ENCODE measurements around the gene KANK4. TPM values are rescaled to one million over a fixed set of nuclear protein-coding genes. Genes with fewer than 3 reads are reported as not detected.

KANK4 gene
- total and polyA plus RNA-seq, 7 experiments from 2014 or later: not detected

DNA sequence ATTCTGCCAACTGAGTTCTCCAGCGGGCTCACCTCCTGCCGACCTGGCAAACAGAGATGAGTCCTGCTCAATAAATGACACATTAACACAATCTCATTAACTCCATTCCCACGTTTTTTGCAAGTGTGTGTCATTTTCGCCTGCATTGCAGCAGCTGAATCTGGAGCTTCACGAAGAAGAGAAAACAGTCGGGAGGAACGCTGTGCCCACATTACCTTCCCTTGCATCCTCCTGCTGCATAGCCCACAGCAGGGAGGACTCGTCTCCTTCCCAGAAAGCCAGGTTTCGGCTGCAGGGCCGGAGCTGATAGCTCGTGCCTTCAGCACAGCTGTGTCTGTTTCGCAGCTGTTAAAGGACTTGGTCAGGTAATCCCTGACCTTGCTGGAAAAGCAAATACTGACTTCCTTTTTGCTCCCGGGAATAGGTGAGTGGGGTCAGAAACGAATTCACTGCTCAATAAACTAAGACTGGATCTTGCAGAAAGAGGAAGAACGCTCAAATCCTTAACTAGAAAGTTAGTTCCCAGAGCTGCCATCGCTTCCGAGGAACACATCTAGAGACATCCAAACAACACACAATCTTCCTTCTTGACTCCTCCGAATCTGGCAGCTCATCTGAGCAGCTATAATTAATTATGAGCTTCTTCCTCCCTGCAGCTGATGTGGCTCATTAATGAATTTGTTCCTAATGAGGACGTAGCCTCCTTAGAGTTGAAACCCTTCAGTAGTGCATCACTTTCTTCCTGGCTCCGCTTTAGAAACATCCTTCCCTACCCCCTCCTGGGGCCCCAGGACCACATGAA is 33.0 kb downstream of the KANK4 start:
- no peak for DNase-seq
- Histone ChIP-seq H3K4me1 (ENCODE audit: control insufficient read depth in 2 of 2, insufficient read depth in 2 of 2, low read length in 2 of 2) (no peaks in the 10 kb centered on the region), H3K27ac (ENCODE audit: low read depth, low read length) (no peak overlapping the region), H3K9me3 (ENCODE audit: control insufficient read depth in 2 of 3, low read length in 3 of 3) (no peaks in the 10 kb centered on the region), H3K27me3 (ENCODE audit: control insufficient read depth in 2 of 2, insufficient read depth in 2 of 2, low read length in 2 of 2) (no peaks in the 10 kb centered on the region), H3K4me3 (ENCODE audit: low read length) (no peak overlapping the region), H3K36me3 (ENCODE audit: control insufficient read depth in 2 of 3, insufficient read depth in 3 of 3, low read length in 3 of 3) (no peaks in the 10 kb centered on the region)
- H3K4me3 Mint-ChIP-seq: no peak overlapping the region
- ATAC-seq: no peak
- ChIA-PET POLR2A (no interaction called here), CTCF (no interaction called here)
- H3K36me3 Mint-ChIP-seq: no peaks in the 10 kb centered on the region
- intact Hi-C loops (cut with micrococcal nuclease): no loop called here
- H3K27ac Mint-ChIP-seq: no peak overlapping the region
- peaks cover 0 to 4% (median 0%) of the 10 kb centered on the region in 7 donors for H3K4me1 Mint-ChIP-seq
- H3K27me3 Mint-ChIP-seq: peaks cover 16 to 32% (median 27%) of the 10 kb centered on the region in 5 donors
- H3K9me3 Mint-ChIP-seq: no peaks in the 10 kb centered on the region

- CTCF ChIA-PET: no interaction called here
- no peaks in the 10 kb centered on the region for H3K9me3 ChIP-seq (ENCODE audit: control insufficient read depth in 2 of 3, low read length in 3 of 3)
- POLR2A ChIA-PET: no interaction called here
- Mint-ChIP-seq H3K4me1 (peaks cover 0 to 4% (median 0%) of the 10 kb centered on the region in 7 donors), H3K36me3 (no peaks in the 10 kb centered on the region), H3K27ac (no peak overlapping the region), H3K27me3 (peaks cover 16 to 32% (median 27%) of the 10 kb centered on the region in 5 donors), H3K9me3 (peaks cover 0 to 3% (median 0%) of the 10 kb centered on the region in 11 donors), H3K4me3 (no peak overlapping the region)
- intact Hi-C loops (cut with micrococcal nuclease): no loop called here
- no peak overlapping the region for H3K27ac ChIP-seq (ENCODE audit: low read depth, low read length)
- no peak overlapping the region for H3K4me3 ChIP-seq (ENCODE audit: low read length)
- ATAC-seq (no peak), DNase-seq (no peak)
- no peaks in the 10 kb centered on the region for H3K27me3 ChIP-seq (ENCODE audit: control insufficient read depth in 2 of 2, insufficient read depth in 2 of 2, low read length in 2 of 2)
- no peaks in the 10 kb centered on the region for H3K4me1 ChIP-seq (ENCODE audit: control insufficient read depth in 2 of 2, insufficient read depth in 2 of 2, low read length in 2 of 2)
- H3K36me3 ChIP-seq (ENCODE audit: control insufficient read depth in 2 of 3, insufficient read depth in 3 of 3, low read length in 3 of 3): no peaks in the 10 kb centered on the region
Measured at GRCh38 chr1:62285440-62285839, 33.8 kb downstream of the KANK4 start.

- CTCF ChIA-PET: no interaction called here
- no peaks in the 10 kb centered on the region for H3K9me3 ChIP-seq (ENCODE audit: control insufficient read depth in 2 of 3, low read length in 3 of 3)
- Mint-ChIP-seq H3K9me3 (peaks cover 0 to 3% (median 0%) of the 10 kb centered on the region in 11 donors), H3K36me3 (peaks cover 0 to 5% (median 0%) of the 10 kb centered on the region in 5 donors), H3K27ac (no peak overlapping the region), H3K27me3 (peaks cover 19 to 32% (median 27%) of the 10 kb centered on the region in 5 donors), H3K4me3 (no peak overlapping the region), H3K4me1 (peaks cover 0 to 4% (median 0%) of the 10 kb centered on the region in 7 donors)
- DNase-seq: no peak
- POLR2A ChIA-PET: interaction anchor here (0.6 kb wide), 1 partner anchor 157 kb away, joined by 5 read pairs; no protein-coding TSS in a partner anchor
- H3K27ac ChIP-seq (ENCODE audit: low read depth, low read length): no peak overlapping the region
- no peak for ATAC-seq
- intact Hi-C loops (cut with micrococcal nuclease): no loop called here
- H3K4me1 ChIP-seq (ENCODE audit: control insufficient read depth in 2 of 2, insufficient read depth in 2 of 2, low read length in 2 of 2): no peaks in the 10 kb centered on the region
- no peaks in the 10 kb centered on the region for H3K36me3 ChIP-seq (ENCODE audit: control insufficient read depth in 2 of 3, insufficient read depth in 3 of 3, low read length in 3 of 3)
- no peaks in the 10 kb centered on the region for H3K27me3 ChIP-seq (ENCODE audit: control insufficient read depth in 2 of 2, insufficient read depth in 2 of 2, low read length in 2 of 2)
- no peak overlapping the region for H3K4me3 ChIP-seq (ENCODE audit: low read length)
Measured at GRCh38 chr1:62283986-62284385, 35.2 kb downstream of the KANK4 start.

DNA sequence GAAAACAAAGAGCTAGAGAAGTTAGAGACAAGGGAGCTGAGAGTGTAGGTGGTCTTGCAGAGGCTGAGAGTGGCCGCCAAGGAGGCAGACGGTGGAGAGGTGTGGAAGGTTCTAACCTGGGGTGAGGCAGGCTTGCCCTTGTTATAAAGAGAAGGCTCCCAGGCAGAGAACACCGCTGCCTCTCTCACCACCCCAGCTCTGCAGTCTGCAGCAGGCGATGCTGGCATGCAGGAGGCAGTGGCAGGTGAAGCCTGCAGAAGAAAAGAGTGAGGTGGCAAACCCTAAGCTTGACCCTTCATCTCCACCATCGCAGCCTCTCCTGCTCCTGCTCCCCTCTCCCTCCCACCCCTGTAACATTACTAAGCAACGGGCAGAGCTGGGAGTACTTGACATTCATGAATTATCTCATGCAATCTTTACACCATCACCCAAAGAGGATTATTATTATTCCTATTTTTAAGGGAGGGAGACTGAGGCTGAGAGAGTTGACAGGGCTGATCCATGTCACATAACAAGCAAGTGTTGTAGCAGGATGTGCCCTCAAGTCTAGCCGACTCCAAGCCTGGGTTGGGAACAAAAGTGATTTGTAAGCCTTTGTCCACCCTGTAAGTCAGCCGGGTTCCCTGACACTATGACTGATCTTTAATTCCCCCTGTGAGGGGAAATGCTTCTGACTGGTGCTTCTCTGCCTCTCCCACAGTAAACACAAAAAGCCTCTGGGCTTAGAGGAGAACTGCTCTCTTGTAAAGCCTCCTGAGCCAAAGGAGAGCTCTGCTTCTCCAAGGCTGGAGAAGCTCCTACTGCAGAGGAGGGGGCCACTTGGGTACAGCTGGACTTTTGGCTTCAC is 36.1 kb downstream of the KANK4 start:
- ChIA-PET CTCF (no interaction called here), POLR2A (interaction anchor here (0.6 kb wide), 1 partner anchor 156 kb away, joined by 5 read pairs; no protein-coding TSS in a partner anchor)
- H3K4me3 Mint-ChIP-seq: no peak overlapping the region
- peaks cover 15 to 32% (median 27%) of the 10 kb centered on the region in 5 donors for H3K27me3 Mint-ChIP-seq
- no peak overlapping the region for H3K27ac Mint-ChIP-seq
- no peaks in the 10 kb centered on the region for H3K9me3 ChIP-seq (ENCODE audit: control insufficient read depth in 2 of 3, low read length in 3 of 3)
- DNase-seq (no peak), ATAC-seq (no peak)
- intact Hi-C loops (cut with micrococcal nuclease): no loop called here
- peaks cover 0 to 4% (median 0%) of the 10 kb centered on the region in 7 donors for H3K4me1 Mint-ChIP-seq
- peaks cover 0 to 3% (median 0%) of the 10 kb centered on the region in 11 donors for H3K9me3 Mint-ChIP-seq
- peaks cover 0 to 5% (median 0%) of the 10 kb centered on the region in 5 donors for H3K36me3 Mint-ChIP-seq
- H3K4me1 ChIP-seq (ENCODE audit: control insufficient read depth in 2 of 2, insufficient read depth in 2 of 2, low read length in 2 of 2): no peaks in the 10 kb centered on the region
- no peak overlapping the region for H3K27ac ChIP-seq (ENCODE audit: low read depth, low read length)
- H3K27me3 ChIP-seq (ENCODE audit: control insufficient read depth in 2 of 2, insufficient read depth in 2 of 2, low read length in 2 of 2): no peaks in the 10 kb centered on the region
- H3K36me3 ChIP-seq (ENCODE audit: control insufficient read depth in 2 of 3, insufficient read depth in 3 of 3, low read length in 3 of 3): no peaks in the 10 kb centered on the region
- no peak overlapping the region for H3K4me3 ChIP-seq (ENCODE audit: low read length)

DNA sequence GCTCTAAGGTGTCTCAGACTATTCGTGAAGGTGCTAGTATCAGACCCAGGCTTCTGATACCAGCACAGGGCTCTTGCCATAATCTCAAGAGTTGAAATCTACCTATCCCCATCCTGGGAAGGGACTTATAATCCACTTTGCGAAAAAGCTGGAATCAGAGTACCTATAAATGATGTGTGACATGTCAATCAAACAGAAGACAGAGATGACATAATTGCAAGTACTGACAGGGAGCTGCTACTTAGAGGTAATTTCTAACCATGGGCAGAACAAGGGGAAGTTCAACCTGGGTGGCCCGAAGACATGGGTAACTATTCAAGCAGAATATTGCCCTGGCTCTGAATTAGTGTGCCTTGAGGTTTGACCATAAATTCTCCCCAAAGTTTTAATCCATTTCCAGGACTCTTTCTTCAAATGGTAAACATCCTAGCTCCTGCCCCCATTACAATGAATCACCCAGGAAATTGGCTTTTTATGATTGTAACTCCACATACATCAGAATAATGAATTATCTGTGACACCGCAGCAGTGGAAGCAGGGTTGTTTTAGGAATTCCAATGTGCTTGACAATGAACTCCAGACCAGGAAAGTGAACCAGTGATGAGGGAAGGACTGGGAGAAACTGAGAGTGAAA is 37.2 kb downstream of the KANK4 start:
- Mint-ChIP-seq H3K4me1 (peaks cover 0 to 4% (median 0%) of the 10 kb centered on the region in 7 donors), H3K9me3 (peaks cover 3 to 13% (median 5%) of the 10 kb centered on the region in 11 donors), H3K27me3 (peaks cover 15 to 28% (median 24%) of the 10 kb centered on the region in 5 donors), H3K27ac (no peak overlapping the region), H3K4me3 (no peak overlapping the region), H3K36me3 (peaks cover 0 to 10% (median 3%) of the 10 kb centered on the region in 5 donors)
- no peaks in the 10 kb centered on the region for H3K4me1 ChIP-seq (ENCODE audit: control insufficient read depth in 2 of 2, insufficient read depth in 2 of 2, low read length in 2 of 2)
- H3K4me3 ChIP-seq (ENCODE audit: low read length): no peak overlapping the region
- no peaks in the 10 kb centered on the region for H3K27me3 ChIP-seq (ENCODE audit: control insufficient read depth in 2 of 2, insufficient read depth in 2 of 2, low read length in 2 of 2)
- ChIA-PET POLR2A (no interaction called here), CTCF (no interaction called here)
- no peaks in the 10 kb centered on the region for H3K9me3 ChIP-seq (ENCODE audit: control insufficient read depth in 2 of 3, low read length in 3 of 3)
- intact Hi-C loops (cut with micrococcal nuclease): no loop called here
- ATAC-seq: no peak
- H3K27ac ChIP-seq (ENCODE audit: low read depth, low read length): no peak overlapping the region
- H3K36me3 ChIP-seq (ENCODE audit: control insufficient read depth in 2 of 3, insufficient read depth in 3 of 3, low read length in 3 of 3): no peaks in the 10 kb centered on the region
- no peak for DNase-seq

DNA sequence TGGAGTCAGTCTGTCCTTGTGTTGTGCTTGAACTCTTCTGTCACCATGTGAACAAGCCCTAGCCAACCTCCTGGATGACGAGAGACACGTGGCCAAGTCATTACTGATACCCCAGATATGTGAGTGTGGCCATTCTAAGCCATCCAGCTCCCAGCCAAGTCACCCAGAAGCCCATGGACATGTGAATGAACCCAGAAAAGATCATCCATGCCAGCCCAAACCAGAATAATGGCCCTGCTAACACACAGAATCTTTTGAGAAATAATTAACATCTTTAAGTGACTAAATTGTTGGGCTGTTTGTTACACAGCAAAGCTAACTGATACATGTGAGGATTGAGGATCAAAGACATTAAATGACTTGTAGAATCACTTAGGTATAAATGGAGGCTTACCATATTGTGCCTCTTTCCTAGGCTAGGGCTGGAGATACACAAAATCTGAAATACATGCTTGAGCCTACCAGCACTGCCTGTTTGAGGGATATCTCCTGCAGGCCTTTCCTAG is 38.2 kb downstream of the KANK4 start:
- H3K36me3 ChIP-seq (ENCODE audit: control insufficient read depth in 2 of 3, insufficient read depth in 3 of 3, low read length in 3 of 3): no peaks in the 10 kb centered on the region
- no peaks in the 10 kb centered on the region for H3K9me3 ChIP-seq (ENCODE audit: control insufficient read depth in 2 of 3, low read length in 3 of 3)
- Mint-ChIP-seq H3K36me3 (peaks cover 0 to 13% (median 6%) of the 10 kb centered on the region in 5 donors), H3K27me3 (peaks cover 9 to 20% (median 15%) of the 10 kb centered on the region in 5 donors), H3K4me1 (peaks cover 0 to 1% (median 0%) of the 10 kb centered on the region in 7 donors), H3K9me3 (peaks cover 3 to 16% (median 7%) of the 10 kb centered on the region in 11 donors), H3K4me3 (no peak overlapping the region), H3K27ac (no peak overlapping the region)
- no peak overlapping the region for H3K4me3 ChIP-seq (ENCODE audit: low read length)
- DNase-seq (no peak), ATAC-seq (no peak)
- no peaks in the 10 kb centered on the region for H3K4me1 ChIP-seq (ENCODE audit: control insufficient read depth in 2 of 2, insufficient read depth in 2 of 2, low read length in 2 of 2)
- intact Hi-C loops (cut with micrococcal nuclease): no loop called here
- H3K27ac ChIP-seq (ENCODE audit: low read depth, low read length): no peak overlapping the region
- ChIA-PET POLR2A (no interaction called here), CTCF (no interaction called here)
- no peaks in the 10 kb centered on the region for H3K27me3 ChIP-seq (ENCODE audit: control insufficient read depth in 2 of 2, insufficient read depth in 2 of 2, low read length in 2 of 2)
